Stimulated activated CD4-positive, alpha-beta T cell treated with anti-CD3 and anti-CD28 coated beads, Interleukin-12 subunit alpha, Interleukin-12 subunit beta, amount 100 ng/mL, for 24 hours (primary cell): ENCODE measurements around the gene PSD.

Experiments used
- DNase-seq, 2 experiments: peaks; one replicate each; pipeline ENCODE4 v3.0.0-alpha.2; 2020; ENCODE audit warnings: low read depth in 2 of 2

The PSD gene

GRCh38 chr10:102444851-102445250, 26.3 kb upstream of the PSD start:
- no peak for DNase-seq

- DNase-seq: no peak
Measured at GRCh38 chr10:102438374-102438773, 19.8 kb upstream of the PSD start.

- DNase-seq: no peak
Measured at GRCh38 chr10:102437515-102437914, 18.9 kb upstream of the PSD start.

- DNase-seq: no peak
Measured at GRCh38 chr10:102436312-102436711, 17.7 kb upstream of the PSD start.

- DNase-seq: peak in 1 of 2 experiments; percentile 59
Measured at GRCh38 chr10:102435529-102436233, 17.1 kb upstream of the PSD start.

- DNase-seq: no peak
Measured at GRCh38 chr10:102435133-102435497, 16.5 kb upstream of the PSD start.

GRCh38 chr10:102434394-102435132, 16.0 kb upstream of the PSD start:
- no peak for DNase-seq

- no peak for DNase-seq
Measured at GRCh38 chr10:102433619-102434046, 15.0 kb upstream of the PSD start.

- DNase-seq: peak; percentile 95 to 99
Measured at GRCh38 chr10:102432162-102432950, 13.8 kb upstream of the PSD start, which contains the start of gene CUEDC2. Gene CUEDC2 (minus strand): TSS chr10:102432574. CDS start chr10:102425188, 7,386 bp downstream.

GRCh38 chr10:102431452-102432124, 13.0 kb upstream of the PSD start:
- DNase-seq: no peak

GRCh38 chr10:102429468-102429867, 10.9 kb upstream of the PSD start:
- DNase-seq: no peak

- DNase-seq: no peak
Measured at GRCh38 chr10:102426803-102427287, 8.3 kb upstream of the PSD start.

- DNase-seq: no peak
Measured at GRCh38 chr10:102425444-102425843, 6.9 kb upstream of the PSD start.

- DNase-seq: no peak
Measured at GRCh38 chr10:102424916-102425315, 6.3 kb upstream of the PSD start.

- DNase-seq: no peak
Measured at GRCh38 chr10:102424145-102424544, 5.6 kb upstream of the PSD start.

GRCh38 chr10:102423372-102423968, 4.9 kb upstream of the PSD start:
- DNase-seq: no peak

- DNase-seq: peak in 1 of 2 experiments; percentile 45
Measured at GRCh38 chr10:102422545-102423129, 4.1 kb upstream of the PSD start.

- no peak for DNase-seq
Measured at GRCh38 chr10:102421757-102422512, 3.4 kb upstream of the PSD start.

- DNase-seq: no peak
Measured at GRCh38 chr10:102421507-102421756, 2.8 kb upstream of the PSD start.

GRCh38 chr10:102420714-102421506, 2.3 kb upstream of the PSD start, which contains the start of gene FBXL15:
Gene FBXL15 (plus strand): TSS chr10:102420836. CDS start chr10:102421130, 294 bp downstream.
- DNase-seq: peak; percentile 96
